Uterus (tissue), 4 donors: ENCODE results near the gene ACAD10. TPM values are rescaled to one million over a fixed set of nuclear protein-coding genes. Genes with fewer than 3 reads are reported as not detected.
A peak's percentile ranks its signal among the peaks of the same experiment; 100 is the strongest.

Experiments
- DNase-seq, 2 donors: peaks; one replicate each; pipeline ENCODE4 v3.0.0-alpha.2; 2019 to 2020
- H3K27ac ChIP-seq, 2 donors: fragments of 200-600 bp; sonication (generic); 1 replicate in 1 of 2; 2 replicates in 1 of 2; pipeline ENCODE4 v1.5.1; 2016 to 2018
- H3K27me3 ChIP-seq, 2 donors: fragments of 200-600 bp; sonication (generic); one replicate each; pipeline ENCODE4 v1.5.1; 2018 to 2019; ENCODE audit warnings: control low read depth in 1 of 2
- H3K36me3 ChIP-seq, 2 donors: fragments of 200-600 bp; sonication (generic); one replicate each; pipeline ENCODE4 v1.5.1; 2019; ENCODE audit warnings: control low read depth in 1 of 2
- H3K4me1 ChIP-seq, 2 donors: fragments of 200-600 bp; sonication (generic); one replicate each; pipeline ENCODE4 v1.5.1; 2018 to 2019; ENCODE audit warnings: control low read depth in 1 of 2
- H3K4me3 ChIP-seq, 2 donors: fragments of 200-600 bp; sonication (generic); 1 replicate in 1 of 2; 2 replicates in 1 of 2; pipeline ENCODE4 v1.5.1; 2018 to 2019; ENCODE audit warnings: mild to moderate bottlenecking in 1 of 2
- H3K9me3 ChIP-seq, 2 donors: fragments of 200-600 bp; sonication (generic); one replicate each; pipeline ENCODE4 v1.5.1; 2019; ENCODE audit warnings: control low read depth in 1 of 2
- POLR2A ChIP-seq, 2 donors: fragments of 450-650 bp; IDR thresholded peaks; one replicate each; pipeline ENCODE4 v1.6.1; 2016; ENCODE audit warnings: antibody characterized with exemption in 2 of 2, mild to moderate bottlenecking in 1 of 2, moderate library complexity in 1 of 2
- intact Hi-C: fragments of 100-400 bp; cut with DNase I; formaldehyde crosslinking; loops from one replicate; pipeline ENCODE4 v1.15.1; 2023; ENCODE audit warnings: low total_unique reads
- total RNA-seq, 4 donors: library from RNA; depleted of rRNA in 3 of 4; stranded (reverse); fragments of >200 nt in 3 of 4; gene quantifications; one replicate each; pipeline versions ENCODE4 v1.1.0 to v1.2.4, GENCODE V29; 2014 to 2023
- TF ChIP-seq, protein P1 (sequence below), 4 experiments: fragments of 200-600 bp in 2 of 4; fragments of 450-650 bp in 2 of 4; sonication (generic) in 2 of 4; IDR thresholded peaks; one replicate each; pipeline ENCODE4 v1.5.1; 2016 to 2019; ENCODE audit warnings: antibody characterized with exemption in 4 of 4, mild to moderate bottlenecking in 2 of 4, moderate library complexity in 1 of 4
- donor health status: DM: yes; HTN: yes; CAD: no.

The ACAD10 gene
- total RNA-seq, 4 donors from 2014 or later = 19.4 to 46.4 (median 26.7) TPM

DNA sequence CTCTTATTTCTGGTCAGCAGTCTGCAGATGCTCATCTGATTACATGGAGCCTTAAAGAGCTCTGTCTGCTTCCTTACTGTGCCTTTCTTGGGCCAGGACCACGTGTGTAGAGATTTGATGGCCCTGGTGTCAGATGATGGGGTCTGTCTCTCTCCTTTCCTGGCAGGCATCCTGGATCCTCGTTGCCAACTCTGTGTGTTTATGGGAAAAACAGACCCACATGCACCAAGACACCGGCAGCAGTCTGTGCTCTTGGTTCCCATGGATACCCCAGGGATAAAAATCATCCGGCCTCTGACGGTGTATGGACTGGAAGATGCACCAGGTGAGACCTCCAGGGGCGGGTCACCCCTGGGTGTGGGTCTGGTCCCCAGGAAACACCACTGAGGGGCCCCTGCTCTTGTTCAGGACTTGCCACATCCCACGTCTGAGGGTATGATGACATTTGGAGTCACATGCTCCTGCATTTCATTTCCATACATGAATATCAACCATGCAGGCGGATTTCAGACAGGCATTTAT lies 62.4 kb downstream of the ACAD10 start:
- no peak for TF ChIP-seq POLR2A (IDR thresholded peaks at IDR 0.05)
- TF ChIP-seq, protein P1, sequence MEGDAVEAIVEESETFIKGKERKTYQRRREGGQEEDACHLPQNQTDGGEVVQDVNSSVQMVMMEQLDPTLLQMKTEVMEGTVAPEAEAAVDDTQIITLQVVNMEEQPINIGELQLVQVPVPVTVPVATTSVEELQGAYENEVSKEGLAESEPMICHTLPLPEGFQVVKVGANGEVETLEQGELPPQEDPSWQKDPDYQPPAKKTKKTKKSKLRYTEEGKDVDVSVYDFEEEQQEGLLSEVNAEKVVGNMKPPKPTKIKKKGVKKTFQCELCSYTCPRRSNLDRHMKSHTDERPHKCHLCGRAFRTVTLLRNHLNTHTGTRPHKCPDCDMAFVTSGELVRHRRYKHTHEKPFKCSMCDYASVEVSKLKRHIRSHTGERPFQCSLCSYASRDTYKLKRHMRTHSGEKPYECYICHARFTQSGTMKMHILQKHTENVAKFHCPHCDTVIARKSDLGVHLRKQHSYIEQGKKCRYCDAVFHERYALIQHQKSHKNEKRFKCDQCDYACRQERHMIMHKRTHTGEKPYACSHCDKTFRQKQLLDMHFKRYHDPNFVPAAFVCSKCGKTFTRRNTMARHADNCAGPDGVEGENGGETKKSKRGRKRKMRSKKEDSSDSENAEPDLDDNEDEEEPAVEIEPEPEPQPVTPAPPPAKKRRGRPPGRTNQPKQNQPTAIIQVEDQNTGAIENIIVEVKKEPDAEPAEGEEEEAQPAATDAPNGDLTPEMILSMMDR (IDR thresholded peaks at IDR 0.05) = no peak
- Histone ChIP-seq H3K9me3 (no peaks in the 10 kb centered on the region), H3K27me3 (no peaks in the 10 kb centered on the region), H3K4me3 (no peak overlapping the region), H3K27ac (no peak overlapping the region), H3K36me3 (no peaks in the 10 kb centered on the region), H3K4me1 (no peaks in the 10 kb centered on the region)
- no peak for DNase-seq
- intact Hi-C loops = no loop called here

- Histone ChIP-seq H3K36me3 (no peaks in the 10 kb centered on the region), H3K27ac (no peak overlapping the region)
- intact Hi-C loops = no loop called here
Measured at GRCh38 chr12:111748867-111749266, 63.0 kb downstream of the ACAD10 start.

GRCh38 chr12:111749391-111749790 lies 63.5 kb downstream of the ACAD10 start:
- Histone ChIP-seq H3K4me1 (no peaks in the 10 kb centered on the region), H3K36me3 (no peaks in the 10 kb centered on the region), H3K9me3 (no peaks in the 10 kb centered on the region), H3K27ac (no peak overlapping the region), H3K4me3 (no peak overlapping the region), H3K27me3 (no peaks in the 10 kb centered on the region)
- intact Hi-C loops = no loop called here
- no peak for DNase-seq
- TF ChIP-seq, protein P1 (IDR thresholded peaks at IDR 0.05) = no peak
- no peak for TF ChIP-seq POLR2A (IDR thresholded peaks at IDR 0.05)

More at GRCh38 chr12:111748867-111749266, 63.0 kb downstream of the ACAD10 start:
- no peak for DNase-seq
- Histone ChIP-seq H3K4me3 (no peak overlapping the region), H3K4me1 (no peaks in the 10 kb centered on the region), H3K27me3 (no peaks in the 10 kb centered on the region), H3K9me3 (no peaks in the 10 kb centered on the region)
- TF ChIP-seq POLR2A (IDR thresholded peaks at IDR 0.05) = no peak
- TF ChIP-seq, protein P1 (IDR thresholded peaks at IDR 0.05) = no peak

DNA sequence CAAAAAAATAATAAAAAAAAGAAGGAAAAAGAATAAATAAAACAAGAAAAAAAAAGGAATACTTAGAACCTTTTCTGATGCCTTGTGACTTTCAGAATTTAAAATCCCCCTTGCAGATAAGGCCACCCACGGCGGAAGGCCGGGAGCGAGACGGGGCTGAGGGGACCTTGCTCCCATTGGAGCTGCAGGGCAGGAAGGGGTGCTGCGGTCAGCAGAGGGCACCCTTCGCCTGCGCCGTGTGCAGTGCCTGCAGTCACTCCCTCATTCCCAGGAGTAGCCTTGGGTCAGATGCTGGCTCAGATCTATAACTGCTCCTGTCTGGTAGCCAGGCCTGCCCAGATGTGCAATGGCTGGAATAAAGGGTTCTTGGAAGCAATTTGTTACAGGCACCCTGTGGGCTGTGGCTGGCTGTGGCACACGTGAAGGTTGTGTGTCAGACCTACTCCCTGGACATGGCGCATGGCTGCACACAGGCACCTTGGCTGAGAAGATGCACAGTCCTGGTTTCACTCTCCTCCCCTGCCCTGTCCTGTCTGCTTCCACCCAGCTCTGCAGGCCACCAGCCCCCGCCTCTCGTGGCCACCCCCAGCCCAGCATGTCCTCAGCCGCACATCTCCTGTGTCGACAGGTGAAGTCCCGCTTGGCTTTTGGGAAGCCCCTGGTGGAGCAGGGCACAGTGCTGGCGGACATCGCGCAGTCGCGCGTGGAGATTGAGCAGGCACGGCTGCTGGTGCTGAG lies 67.5 kb downstream of the ACAD10 start:
- no peaks in the 10 kb centered on the region for H3K9me3 ChIP-seq
- TF ChIP-seq POLR2A (IDR thresholded peaks at IDR 0.05) = no peak
- TF ChIP-seq, protein P1 (IDR thresholded peaks at IDR 0.05) = peak; percentile 81 to 90 (median 86)
- no peaks in the 10 kb centered on the region for H3K27me3 ChIP-seq
- DNase-seq = peak; percentile 52 to 70
- H3K36me3 ChIP-seq = no peaks in the 10 kb centered on the region
- intact Hi-C loops = no loop called here
- no peaks in the 10 kb centered on the region for H3K4me1 ChIP-seq
- no peak overlapping the region for H3K27ac ChIP-seq
- no peak overlapping the region for H3K4me3 ChIP-seq

DNA sequence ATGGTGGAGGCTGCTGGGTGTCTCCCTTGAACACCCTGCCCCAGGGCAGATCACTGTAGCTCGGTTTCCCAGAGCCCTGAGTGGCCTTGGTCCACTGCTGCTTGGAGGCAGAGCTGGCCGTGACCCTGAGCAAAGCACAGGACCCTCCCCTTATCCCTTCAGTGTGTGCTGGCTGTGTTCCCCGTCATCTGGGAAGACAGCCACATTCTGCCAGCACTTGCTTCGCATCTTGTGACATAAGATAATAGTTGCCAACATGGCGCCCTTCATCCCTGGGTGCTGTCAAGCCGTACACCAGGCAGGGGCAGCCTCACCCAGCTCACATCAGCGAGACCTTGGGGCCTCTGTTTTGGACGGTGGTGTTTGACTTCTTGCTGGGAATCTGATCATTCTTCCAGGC lies 68.8 kb downstream of the ACAD10 start:
- TF ChIP-seq, protein P1 (IDR thresholded peaks at IDR 0.05) = no peak
- no peak for TF ChIP-seq POLR2A (IDR thresholded peaks at IDR 0.05)
- intact Hi-C loops = loop anchor here (5.0 kb wide), 1 partner anchor 58 kb away; no protein-coding TSS in a partner anchor
- no peaks in the 10 kb centered on the region for H3K27me3 ChIP-seq
- no peak for DNase-seq
- H3K36me3 ChIP-seq = no peaks in the 10 kb centered on the region
- H3K4me1 ChIP-seq = no peaks in the 10 kb centered on the region
- H3K4me3 ChIP-seq = no peak overlapping the region
- no peaks in the 10 kb centered on the region for H3K9me3 ChIP-seq
- H3K27ac ChIP-seq = no peak overlapping the region
